ENCODE data around the gene ZBTB7C. TPM values are rescaled to one million over a fixed set of nuclear protein-coding genes. Genes with fewer than 3 reads are reported as not detected.

Gene ZBTB7C
- total and polyA plus RNA-seq, 2 donors (not counting 1 experiment from before 2014, with no cell fraction given) = not detected

DNA sequence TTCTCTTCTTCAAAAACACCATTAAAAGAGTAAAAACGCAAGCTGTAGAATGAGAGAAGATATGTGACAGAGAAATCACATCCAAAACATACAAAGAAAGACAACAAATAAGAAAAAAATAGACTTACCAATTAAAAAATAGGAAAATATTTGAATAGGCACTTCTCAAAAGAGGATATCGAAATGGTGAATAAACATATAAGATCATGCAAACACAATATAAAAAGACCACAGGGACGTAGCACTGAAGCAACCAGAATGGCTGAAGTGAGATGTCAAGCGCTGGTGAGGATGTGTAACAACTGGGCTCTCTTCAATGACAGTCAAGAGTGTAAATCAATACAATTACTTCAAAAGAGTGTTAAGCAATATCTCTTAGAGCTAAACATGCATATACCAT, 202.3 kb downstream of the ZBTB7C start:
- H3K9me3 Mint-ChIP-seq (ENCODE audit: insufficient read depth) = no peaks in the 10 kb centered on the region
- Histone ChIP-seq H2AFZ (ENCODE audit: insufficient read depth, low read depth, low read length, poor library complexity, severe bottlenecking) (no peak overlapping the region), H3K4me2 (replicated peaks; ENCODE audit: low read depth, low read length, poor library complexity, severe bottlenecking) (no peak overlapping the region), H3K79me2 (ENCODE audit: control insufficient read depth, insufficient read depth, low read length) (no peaks in the 10 kb centered on the region), H3K9ac (ENCODE audit: low read length) (no peak overlapping the region), H3K9me3 (ENCODE audit: control extremely low read depth in 1 of 3, control insufficient read depth in 2 of 3, insufficient read depth in 1 of 3, low read length in 2 of 3) (no peaks in the 10 kb centered on the region), H4K20me1 (ENCODE audit: control insufficient read depth, insufficient read depth, low read length, poor library complexity, severe bottlenecking) (no peaks in the 10 kb centered on the region), H3K36me3 (replicated peaks in 1 of 2; ENCODE audit: control extremely low read depth in 1 of 2, control insufficient read depth in 1 of 2, extremely low read depth in 1 of 2, insufficient read depth in 2 of 2, low read length in 1 of 2) (no peaks in the 10 kb centered on the region), H3K4me1 (ENCODE audit: control insufficient read depth in 2 of 2, insufficient read depth in 2 of 2, low read length in 2 of 2) (no peaks in the 10 kb centered on the region), H3K27me3 (replicated peaks in 1 of 4; ENCODE audit: control extremely low read depth in 1 of 4, control insufficient read depth in 3 of 4, insufficient read depth in 4 of 4, low read length in 3 of 4) (peaks cover 0 to 11% (median 0%) of the 10 kb centered on the region in 4 experiments), H3K4me3 (ENCODE audit: control extremely low read depth in 1 of 5, extremely low read depth in 1 of 5, insufficient read depth in 1 of 5, low read depth in 2 of 5, low read length in 4 of 5) (no peak overlapping the region), H3K27ac (ENCODE audit: low read length in 2 of 2) (no peak overlapping the region)
- no peak overlapping the region for H3K4me3 Mint-ChIP-seq
- ATAC-seq (ENCODE audit: low read depth) (no peak), DNase-seq (no peak)
- peaks cover 20% of the 10 kb centered on the region for H3K27me3 Mint-ChIP-seq
- CTCF ChIA-PET = no interaction called here
- TF ChIP-seq, protein P1, sequence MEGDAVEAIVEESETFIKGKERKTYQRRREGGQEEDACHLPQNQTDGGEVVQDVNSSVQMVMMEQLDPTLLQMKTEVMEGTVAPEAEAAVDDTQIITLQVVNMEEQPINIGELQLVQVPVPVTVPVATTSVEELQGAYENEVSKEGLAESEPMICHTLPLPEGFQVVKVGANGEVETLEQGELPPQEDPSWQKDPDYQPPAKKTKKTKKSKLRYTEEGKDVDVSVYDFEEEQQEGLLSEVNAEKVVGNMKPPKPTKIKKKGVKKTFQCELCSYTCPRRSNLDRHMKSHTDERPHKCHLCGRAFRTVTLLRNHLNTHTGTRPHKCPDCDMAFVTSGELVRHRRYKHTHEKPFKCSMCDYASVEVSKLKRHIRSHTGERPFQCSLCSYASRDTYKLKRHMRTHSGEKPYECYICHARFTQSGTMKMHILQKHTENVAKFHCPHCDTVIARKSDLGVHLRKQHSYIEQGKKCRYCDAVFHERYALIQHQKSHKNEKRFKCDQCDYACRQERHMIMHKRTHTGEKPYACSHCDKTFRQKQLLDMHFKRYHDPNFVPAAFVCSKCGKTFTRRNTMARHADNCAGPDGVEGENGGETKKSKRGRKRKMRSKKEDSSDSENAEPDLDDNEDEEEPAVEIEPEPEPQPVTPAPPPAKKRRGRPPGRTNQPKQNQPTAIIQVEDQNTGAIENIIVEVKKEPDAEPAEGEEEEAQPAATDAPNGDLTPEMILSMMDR (IDR thresholded peaks at IDR 0.05) = no peak
- no peak for TF ChIP-seq EZH2 (IDR thresholded peaks at IDR 0.05; ENCODE audit: borderline replicate concordance, insufficient read depth, low read depth, low read length, poor library complexity, severe bottlenecking)
- WGBS (ENCODE audit: insufficient coverage) = no CpG with 5 or more reads among the region's 4 CpGs
- H3K27ac Mint-ChIP-seq = no peak overlapping the region
- POLR2A ChIA-PET = no interaction called here
- intact Hi-C loops (cut with micrococcal nuclease) = no loop called here
- no peaks in the 10 kb centered on the region for H3K4me1 Mint-ChIP-seq

DNA sequence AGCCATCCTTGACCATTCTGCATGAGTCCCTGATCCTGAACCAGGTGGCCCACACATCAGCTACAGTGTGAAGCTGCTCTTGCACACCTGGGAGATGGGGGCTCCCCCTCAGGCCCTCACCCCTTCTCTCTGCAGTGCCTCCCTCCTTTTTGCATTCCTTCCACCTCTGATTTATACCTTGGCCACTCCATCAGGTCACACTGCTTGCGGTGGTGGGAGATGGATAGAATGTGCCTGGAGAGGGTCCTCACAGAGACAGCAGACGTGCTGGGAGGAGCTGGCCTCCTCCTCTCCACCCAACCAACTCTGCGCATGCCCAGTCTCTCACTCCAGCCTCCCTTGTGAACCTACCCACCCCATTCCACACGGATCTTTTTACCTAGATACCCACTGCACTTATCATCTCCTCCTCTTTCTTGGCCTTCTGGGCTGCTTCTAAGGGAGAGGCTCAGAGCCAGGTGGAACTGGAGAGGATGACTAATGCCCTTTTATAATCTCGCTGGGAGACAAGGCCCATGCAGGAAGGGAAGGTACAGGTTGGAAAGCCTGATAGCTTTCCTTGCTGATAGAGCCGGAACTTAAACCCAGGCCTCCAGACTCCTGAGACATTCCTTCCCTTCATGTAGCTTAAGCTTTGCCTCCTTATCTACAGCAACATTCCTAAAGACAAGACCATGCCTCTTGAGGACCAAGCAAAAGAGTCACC, 205.1 kb downstream of the ZBTB7C start:
- intact Hi-C loops (cut with micrococcal nuclease) = no loop called here
- DNase-seq (no peak), ATAC-seq (ENCODE audit: low read depth) (no peak)
- Histone ChIP-seq H3K9me3 (ENCODE audit: control extremely low read depth in 1 of 3, control insufficient read depth in 2 of 3, insufficient read depth in 1 of 3, low read length in 2 of 3) (peaks cover 0 to 4% (median 0%) of the 10 kb centered on the region in 3 donors), H3K4me2 (replicated peaks; ENCODE audit: low read depth, low read length, poor library complexity, severe bottlenecking) (no peak overlapping the region), H3K4me3 (ENCODE audit: control extremely low read depth in 1 of 5, extremely low read depth in 1 of 5, insufficient read depth in 1 of 5, low read depth in 2 of 5, low read length in 4 of 5) (no peak overlapping the region), H3K27me3 (replicated peaks in 1 of 4; ENCODE audit: control extremely low read depth in 1 of 4, control insufficient read depth in 3 of 4, insufficient read depth in 4 of 4, low read length in 3 of 4) (peaks cover 0 to 18% (median 1%) of the 10 kb centered on the region in 4 experiments), H3K9ac (ENCODE audit: low read length) (no peak overlapping the region), H2AFZ (ENCODE audit: insufficient read depth, low read depth, low read length, poor library complexity, severe bottlenecking) (no peak overlapping the region), H3K27ac (ENCODE audit: low read length in 2 of 2) (no peak overlapping the region), H4K20me1 (ENCODE audit: control insufficient read depth, insufficient read depth, low read length, poor library complexity, severe bottlenecking) (no peaks in the 10 kb centered on the region), H3K79me2 (ENCODE audit: control insufficient read depth, insufficient read depth, low read length) (no peaks in the 10 kb centered on the region), H3K36me3 (replicated peaks in 1 of 2; ENCODE audit: control extremely low read depth in 1 of 2, control insufficient read depth in 1 of 2, extremely low read depth in 1 of 2, insufficient read depth in 2 of 2, low read length in 1 of 2) (no peaks in the 10 kb centered on the region), H3K4me1 (ENCODE audit: control insufficient read depth in 2 of 2, insufficient read depth in 2 of 2, low read length in 2 of 2) (no peaks in the 10 kb centered on the region)
- Mint-ChIP-seq H3K4me1 (no peaks in the 10 kb centered on the region), H3K9me3 (ENCODE audit: insufficient read depth) (no peaks in the 10 kb centered on the region), H3K27ac (no peak overlapping the region), H3K4me3 (no peak overlapping the region), H3K27me3 (peaks cover 37% of the 10 kb centered on the region)
- TF ChIP-seq, protein P1 (IDR thresholded peaks at IDR 0.05) = no peak
- TF ChIP-seq EZH2 (IDR thresholded peaks at IDR 0.05; ENCODE audit: borderline replicate concordance, insufficient read depth, low read depth, low read length, poor library complexity, severe bottlenecking) = no peak
- POLR2A ChIA-PET = no interaction called here
- WGBS (ENCODE audit: insufficient coverage) = 100% methylated on average over 1 of the region's 6 CpGs
- CTCF ChIA-PET = no interaction called here

Data from B cell (primary cell).